GM04503 (cell line): ENCODE results near the gene MPO.

ENCODE experiments used
- DNase-seq: peaks from one replicate; pipeline ENCODE4 v3.0.0-alpha.2; 2012; ENCODE audit warnings: low read depth

Gene MPO, protein sequence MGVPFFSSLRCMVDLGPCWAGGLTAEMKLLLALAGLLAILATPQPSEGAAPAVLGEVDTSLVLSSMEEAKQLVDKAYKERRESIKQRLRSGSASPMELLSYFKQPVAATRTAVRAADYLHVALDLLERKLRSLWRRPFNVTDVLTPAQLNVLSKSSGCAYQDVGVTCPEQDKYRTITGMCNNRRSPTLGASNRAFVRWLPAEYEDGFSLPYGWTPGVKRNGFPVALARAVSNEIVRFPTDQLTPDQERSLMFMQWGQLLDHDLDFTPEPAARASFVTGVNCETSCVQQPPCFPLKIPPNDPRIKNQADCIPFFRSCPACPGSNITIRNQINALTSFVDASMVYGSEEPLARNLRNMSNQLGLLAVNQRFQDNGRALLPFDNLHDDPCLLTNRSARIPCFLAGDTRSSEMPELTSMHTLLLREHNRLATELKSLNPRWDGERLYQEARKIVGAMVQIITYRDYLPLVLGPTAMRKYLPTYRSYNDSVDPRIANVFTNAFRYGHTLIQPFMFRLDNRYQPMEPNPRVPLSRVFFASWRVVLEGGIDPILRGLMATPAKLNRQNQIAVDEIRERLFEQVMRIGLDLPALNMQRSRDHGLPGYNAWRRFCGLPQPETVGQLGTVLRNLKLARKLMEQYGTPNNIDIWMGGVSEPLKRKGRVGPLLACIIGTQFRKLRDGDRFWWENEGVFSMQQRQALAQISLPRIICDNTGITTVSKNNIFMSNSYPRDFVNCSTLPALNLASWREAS

GRCh38 chr17:58280480-58281217 lies at the start of gene MPO:
Gene MPO (minus strand): TSS chr17:58280935. CDS start chr17:58280758, 177 bp downstream.
- DNase-seq = no peak

DNA sequence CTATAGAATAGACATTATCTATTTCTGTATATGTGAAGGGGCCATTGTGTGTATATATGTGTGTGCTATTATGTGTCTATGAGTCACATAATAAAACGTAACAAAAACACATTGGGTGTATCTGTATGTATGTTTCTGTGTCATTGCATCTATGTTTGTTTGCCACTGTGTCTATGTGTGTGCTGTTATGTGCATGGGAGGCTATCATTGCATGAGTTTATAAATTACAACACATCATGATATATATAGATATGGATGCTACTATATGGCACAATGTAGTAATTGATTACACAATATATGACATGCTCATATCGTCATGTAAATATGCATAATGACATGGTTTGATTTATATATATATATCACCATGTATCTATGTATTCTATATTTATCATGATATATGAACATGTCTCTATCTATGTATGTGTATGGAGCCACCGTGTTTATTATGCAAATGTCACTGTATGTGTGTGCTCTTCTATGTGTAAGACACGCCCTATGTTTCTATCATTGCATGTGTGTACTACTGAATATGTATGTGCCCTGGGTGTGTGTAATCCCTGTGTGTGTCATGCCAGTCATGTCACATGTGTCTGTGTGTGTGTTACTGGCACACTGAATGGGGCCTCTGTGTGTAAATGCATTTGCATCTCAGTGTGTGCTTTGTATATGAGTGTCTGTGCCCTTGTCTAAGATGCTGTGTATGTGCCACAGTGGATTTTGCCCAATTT lies 49.2 kb upstream of the MPO start:
- DNase-seq = no peak

GRCh38 chr17:58329035-58329809 lies 48.5 kb upstream of the MPO start:
- DNase-seq = no peak

GRCh38 chr17:58328195-58329034 lies 47.7 kb upstream of the MPO start, which contains the start of gene TSPOAP1:
Gene TSPOAP1 (minus strand): TSS chr17:58328795. CDS start chr17:58327920, 875 bp downstream.
- DNase-seq = no peak

- no peak for DNase-seq
These were observed 46.8 kb upstream of the MPO start for GRCh38 chr17:58327363-58328194.

DNA sequence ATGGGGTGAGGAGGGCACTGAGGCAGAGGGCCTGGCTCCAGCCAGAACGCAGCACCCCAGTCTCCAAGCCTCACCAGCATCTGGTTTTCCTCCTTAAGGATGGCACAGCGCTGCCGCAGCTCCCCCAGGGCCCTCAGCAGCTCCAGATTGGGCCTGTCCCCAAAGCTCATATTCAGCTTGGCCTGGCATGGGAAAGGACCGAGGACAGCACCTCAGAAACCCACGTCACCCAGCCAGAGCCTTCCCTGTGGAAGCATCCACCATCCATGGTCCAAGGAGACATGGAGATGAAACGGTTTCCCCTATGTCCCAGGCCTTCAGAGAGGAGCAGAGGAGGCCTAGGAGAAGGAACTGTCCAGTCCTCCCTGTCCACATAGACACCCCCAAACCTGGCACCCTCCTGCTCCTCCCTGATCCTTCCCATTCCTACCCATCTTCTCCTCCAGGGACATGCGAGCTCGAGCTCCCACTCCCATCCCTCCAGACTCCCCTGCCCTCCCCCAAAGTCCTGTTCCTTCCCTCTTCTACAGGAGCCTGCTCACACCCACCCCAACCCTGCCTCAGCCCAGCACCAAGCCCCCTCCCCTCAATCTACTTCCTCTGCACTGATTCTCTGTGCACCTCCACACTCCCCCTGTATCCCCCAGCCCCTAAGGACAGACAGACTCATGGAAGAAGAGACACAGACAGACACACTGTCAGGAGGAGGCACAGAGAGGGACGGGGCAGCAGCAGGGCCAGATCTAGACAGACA lies 46.1 kb upstream of the MPO start:
- DNase-seq = no peak

DNA sequence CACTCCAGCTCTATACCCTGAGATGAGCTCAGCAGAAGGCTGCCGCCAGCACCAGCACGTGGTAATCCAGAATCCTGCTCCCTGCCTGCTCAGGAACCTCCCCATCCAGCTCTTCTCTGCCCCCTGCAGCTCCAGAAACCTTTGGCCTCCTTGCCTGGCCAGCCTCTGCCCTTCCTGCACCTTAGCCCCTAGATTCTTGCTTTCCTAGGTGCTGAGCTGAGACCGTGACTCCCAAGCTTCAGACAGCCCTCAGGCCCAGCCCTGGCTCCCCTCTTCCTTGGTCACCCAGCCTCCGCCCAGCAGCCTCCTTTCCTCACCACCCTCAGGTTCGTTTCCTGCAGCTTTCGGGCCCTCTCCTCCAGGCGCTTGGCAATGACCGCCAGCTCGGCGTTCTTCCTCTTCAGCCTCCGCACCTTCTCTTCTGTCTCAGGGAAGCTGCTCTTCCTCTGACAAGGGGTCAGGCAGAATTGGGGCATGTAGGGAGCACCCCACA lies 45.3 kb upstream of the MPO start:
- no peak for DNase-seq

DNA sequence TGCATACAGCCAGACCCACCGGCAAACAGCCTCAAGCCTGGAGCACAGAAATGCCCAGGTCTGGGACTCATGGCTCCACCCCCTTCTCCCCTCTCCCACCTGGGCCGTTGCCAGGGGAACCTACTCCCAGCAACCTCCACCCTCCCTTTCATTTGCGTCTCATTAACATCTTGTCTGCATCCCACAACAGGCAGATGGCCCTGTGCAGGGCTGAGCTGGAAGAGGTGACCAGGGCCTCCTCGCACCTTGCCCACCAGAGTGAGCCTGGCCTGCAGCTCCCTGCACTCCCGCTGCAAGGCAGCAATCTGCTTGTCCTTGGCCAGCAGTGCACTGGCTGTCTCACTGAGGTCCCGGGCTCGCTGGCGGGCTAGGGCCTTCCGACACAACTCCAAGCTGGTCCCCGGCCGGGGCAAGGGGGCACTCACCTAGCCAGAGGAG lies 44.6 kb upstream of the MPO start:
- DNase-seq = no peak

GRCh38 chr17:58324409-58325288 lies 43.9 kb upstream of the MPO start:
- no peak for DNase-seq

DNA sequence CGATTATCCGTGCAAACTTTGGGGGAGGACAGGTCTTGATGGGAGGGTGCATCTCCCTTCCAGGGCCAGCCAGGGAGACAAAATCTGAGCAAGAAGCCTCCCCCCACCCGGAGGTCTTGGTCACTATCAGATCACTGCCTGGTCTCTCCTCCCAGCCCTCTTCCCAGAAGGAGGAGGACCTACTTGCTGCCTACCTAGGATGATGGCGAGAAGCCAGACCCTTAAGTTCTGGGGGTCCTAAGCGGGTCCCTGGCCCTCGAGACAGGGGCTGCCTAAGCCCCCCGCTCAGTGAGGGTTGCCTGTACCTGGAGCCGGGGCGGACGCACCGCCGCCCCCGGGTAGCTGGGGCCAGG lies 43.3 kb upstream of the MPO start:
- no peak for DNase-seq

- DNase-seq = no peak
These were observed 42.8 kb upstream of the MPO start for GRCh38 chr17:58323366-58324055.

GRCh38 chr17:58322581-58323185 lies 41.9 kb upstream of the MPO start:
- no peak for DNase-seq

- no peak for DNase-seq
These were observed 41.1 kb upstream of the MPO start for GRCh38 chr17:58321571-58322525.

- no peak for DNase-seq
These were observed 40.0 kb upstream of the MPO start for GRCh38 chr17:58320570-58321323.
